B cell (primary cell): Measurements from ENCODE around the gene CD80. TPM values are rescaled to one million over a fixed set of nuclear protein-coding genes. Genes with fewer than 3 reads are reported as not detected.

ENCODE experiments used
- ATAC-seq: fragments of 200-7000 bp; cut with Tn5 transposase; one replicate; pipeline ENCODE4 v1.10.0; 2021; ENCODE audit warnings: low read depth, mild to moderate bottlenecking, moderate number of reproducible peaks, moderate library complexity
- CTCF ChIA-PET: fragments of 350-600 bp; sonication (Branson Sonifier 250); formaldehyde crosslinking; loops from one replicate; lab custom pipeline; 2021; ENCODE audit warnings: antibody characterized with exemption, inconsistent platforms; lab: Charles Lee
- POLR2A ChIA-PET: fragments of 350-600 bp; sonication (Branson Sonifier 250); formaldehyde crosslinking; loops from one replicate; lab custom pipeline; 2021; ENCODE audit warnings: antibody characterized with exemption; lab: Charles Lee
- DNase-seq: peaks from one replicate; pipeline ENCODE4 v3.0.0; 2013
- H2AFZ ChIP-seq: 2 replicates; pipeline ENCODE4 v1.6.1; 2012; ENCODE audit warnings: mild to moderate bottlenecking, low read depth, low read length; ENCODE audit not compliant: insufficient read depth, poor library complexity, severe bottlenecking
- H3K27ac ChIP-seq, 2 donors: 1 replicate in 1 of 2; 2 replicates in 1 of 2; pipeline ENCODE4 v1.5.1; 2012 to 2013; ENCODE audit warnings: low read length in 2 of 2, mild to moderate bottlenecking in 2 of 2, moderate library complexity in 1 of 2
- H3K27me3 ChIP-seq, 4 experiments: fragments of 200-600 bp in 1 of 4; sonication (generic) in 1 of 4; replicated peaks in 1 of 4; 1 replicate in 2 of 4; 2 replicates in 2 of 4; pipeline versions ENCODE4 v1.6.1 to v1.7.0; 2013 to 2016; ENCODE audit warnings: low read length in 3 of 4, mild to moderate bottlenecking in 2 of 4, mixed read lengths in 1 of 4, moderate library complexity in 1 of 4; ENCODE audit not compliant: insufficient read depth in 4 of 4, control insufficient read depth in 3 of 4; ENCODE audit errors: control extremely low read depth in 1 of 4
- H3K36me3 ChIP-seq, 2 experiments: replicated peaks in 1 of 2; 1 replicate in 1 of 2; 2 replicates in 1 of 2; pipeline versions ENCODE4 v1.6.1 to v1.7.1; 2013; ENCODE audit warnings: low read length in 1 of 2; ENCODE audit not compliant: insufficient read depth in 2 of 2, control insufficient read depth in 1 of 2; ENCODE audit errors: control extremely low read depth in 1 of 2, extremely low read depth in 1 of 2
- H3K4me1 ChIP-seq, 2 donors: fragments of 200-600 bp in 1 of 2; sonication (generic) in 1 of 2; 1 replicate in 1 of 2; 2 replicates in 1 of 2; pipeline versions ENCODE4 v1.5.1 to v1.6.1; 2013 to 2017; ENCODE audit warnings: low read length in 2 of 2; ENCODE audit not compliant: control insufficient read depth in 2 of 2, insufficient read depth in 2 of 2
- H3K4me2 ChIP-seq: replicated peaks from 2 replicates; pipeline ENCODE3; 2012; ENCODE audit warnings: mild to moderate bottlenecking, low read depth, low read length; ENCODE audit not compliant: poor library complexity, severe bottlenecking
- H3K4me3 ChIP-seq, 5 experiments: fragments of 200-600 bp in 1 of 5; sonication (generic) in 1 of 5; 1 replicate in 3 of 5; 2 replicates in 2 of 5; pipeline versions ENCODE4 v1.5.1 to v1.7.0; 2011 to 2016; ENCODE audit warnings: low read length in 4 of 5, mild to moderate bottlenecking in 4 of 5, low read depth in 2 of 5, control low read depth in 1 of 5, moderate library complexity in 1 of 5; ENCODE audit not compliant: insufficient read depth in 1 of 5; ENCODE audit errors: control extremely low read depth in 1 of 5, extremely low read depth in 1 of 5
- H3K79me2 ChIP-seq: fragments of 200-600 bp; sonication (generic); one replicate; pipeline ENCODE4 v1.6.0; 2016; ENCODE audit warnings: low read length; ENCODE audit not compliant: control insufficient read depth, insufficient read depth
- H3K9ac ChIP-seq: fragments of 200-600 bp; sonication (generic); 2 replicates; pipeline ENCODE4 v1.6.1; 2017; ENCODE audit warnings: mild to moderate bottlenecking, low read length, moderate library complexity
- H3K9me3 ChIP-seq, 3 donors: one replicate each; pipeline versions ENCODE4 v1.6.1 to v1.7.1; 2013; ENCODE audit warnings: low read length in 2 of 3; ENCODE audit not compliant: control insufficient read depth in 2 of 3, insufficient read depth in 1 of 3; ENCODE audit errors: control extremely low read depth in 1 of 3
- H4K20me1 ChIP-seq: 2 replicates; pipeline ENCODE4 v1.6.0; 2012; ENCODE audit warnings: mild to moderate bottlenecking, low read length; ENCODE audit not compliant: insufficient read depth, control insufficient read depth, poor library complexity, severe bottlenecking
- H3K27ac Mint-ChIP-seq: one replicate; pipeline ENCODE4 v1.8.0; 2021; ENCODE audit warnings: mixed read lengths
- H3K27me3 Mint-ChIP-seq: one replicate; pipeline ENCODE4 v1.8.0; 2021; ENCODE audit warnings: mixed read lengths
- H3K4me1 Mint-ChIP-seq: one replicate; pipeline ENCODE4 v1.8.0; 2021; ENCODE audit warnings: mixed read lengths
- H3K4me3 Mint-ChIP-seq: one replicate; pipeline ENCODE4 v1.8.0; 2021; ENCODE audit warnings: mixed read lengths
- H3K9me3 Mint-ChIP-seq: one replicate; pipeline ENCODE4 v1.8.0; 2022; ENCODE audit warnings: mixed read lengths; ENCODE audit not compliant: insufficient read depth
- CTCF ChIP-seq: fragments of 200-600 bp; IDR thresholded peaks from one replicate; pipeline ENCODE4 v1.8.0; 2022; ENCODE audit warnings: antibody characterized with exemption, mild to moderate bottlenecking
- EZH2 ChIP-seq: IDR thresholded peaks from 2 replicates; pipeline ENCODE4 v1.6.1; 2012; ENCODE audit warnings: borderline replicate concordance, low read depth, mild to moderate bottlenecking, moderate library complexity, low read length; ENCODE audit not compliant: insufficient read depth, poor library complexity, severe bottlenecking
- WGBS: methylation state at CpG from one replicate; pipeline ENCODE4 v1.1.5; 2013; ENCODE audit warnings: missing lambda C conversion rate; ENCODE audit not compliant: insufficient coverage; 5-methylcytosine and 5-hydroxymethylcytosine counted together
- intact Hi-C: fragments of 100-400 bp; cut with micrococcal nuclease; formaldehyde crosslinking; loops from one replicate; pipeline ENCODE4 v1.10.0; 2022
- polyA plus RNA-seq: library from polyadenylated mRNA; depleted of rRNA; stranded (reverse); fragments of >200 nt; gene quantifications from 2 replicates; pipeline ENCODE4 v1.2.3, GENCODE V29; 2012
- total RNA-seq, 2 donors: library from RNA; stranded (reverse); fragments of 120-200 nt in 1 of 2; gene quantifications; 1 replicate in 1 of 2; 2 replicates in 1 of 2; pipeline versions ENCODE4 v1.2.3 to v1.2.4, GENCODE V29; 2013 to 2022

CD80 gene
- total and polyA plus RNA-seq, 2 donors (not counting 1 experiment from before 2014, with no cell fraction given), result 15.0 to 26.5 TPM

DNA sequence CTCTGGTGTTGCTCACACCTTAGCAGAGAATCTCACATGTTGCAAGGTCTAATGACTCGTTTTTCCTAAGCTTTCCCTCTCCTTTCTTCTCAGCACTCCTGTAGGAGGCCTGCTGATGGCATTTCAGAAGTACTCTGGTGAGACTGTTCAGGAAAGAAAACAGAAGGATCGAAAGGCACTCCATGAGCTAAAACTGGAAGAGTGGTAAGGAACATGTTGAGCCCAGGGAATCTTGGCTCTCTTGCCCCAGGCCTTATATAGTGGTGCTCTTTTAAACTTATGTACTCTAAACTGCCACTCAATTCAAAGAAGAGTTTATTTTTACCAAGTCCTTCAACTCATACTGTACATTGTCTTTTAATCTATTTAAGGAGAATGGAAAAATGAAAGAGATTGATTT, 42.3 kb downstream of the CD80 start:
- Histone ChIP-seq H3K4me1 (no peaks in the 10 kb centered on the region), H3K27me3 (no peaks in the 10 kb centered on the region), H3K36me3 (peaks cover 12 to 71% of the 10 kb centered on the region in 2 experiments), H2AFZ (no peak overlapping the region), H3K4me2 (no peak overlapping the region), H3K27ac (no peak overlapping the region), H4K20me1 (no peaks in the 10 kb centered on the region), H3K79me2 (no peaks in the 10 kb centered on the region), H3K9me3 (peaks cover 0 to 8% (median 2%) of the 10 kb centered on the region in 3 donors), H3K9ac (no peak overlapping the region), H3K4me3 (no peak overlapping the region)
- POLR2A ChIA-PET, result no interaction called here
- H3K4me1 Mint-ChIP-seq, result peaks cover 2% of the 10 kb centered on the region
- no CpG with 5 or more reads among the region's 2 CpGs for WGBS
- intact Hi-C loops, result no loop called here
- no peaks in the 10 kb centered on the region for H3K9me3 Mint-ChIP-seq
- H3K4me3 Mint-ChIP-seq, result no peak overlapping the region
- CTCF ChIA-PET, result no interaction called here
- DNase-seq, result no peak
- H3K27ac Mint-ChIP-seq, result no peak overlapping the region
- TF ChIP-seq EZH2, result no peak
- no peak for TF ChIP-seq CTCF
- no peak for ATAC-seq
- H3K27me3 Mint-ChIP-seq, result no peaks in the 10 kb centered on the region

DNA sequence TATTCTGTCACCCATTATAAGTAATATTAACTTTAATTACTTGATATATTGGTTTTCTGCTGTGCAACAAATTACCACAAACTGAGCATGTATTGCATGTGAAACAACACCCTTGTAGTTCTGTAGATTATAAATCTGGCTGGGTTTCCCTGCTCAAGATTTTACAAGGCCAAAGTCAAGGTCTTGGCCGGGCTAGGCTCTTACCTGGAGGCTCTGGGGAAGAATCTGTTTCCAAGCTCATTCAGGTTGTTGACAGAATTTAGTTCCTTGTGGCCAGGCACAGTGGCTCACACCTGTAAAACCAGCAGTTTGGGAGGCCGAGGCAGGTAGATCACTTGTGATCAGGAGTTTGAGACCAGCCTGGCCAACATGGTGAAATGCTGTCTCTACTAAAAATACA, 44.8 kb downstream of the CD80 start:
- H3K27me3 ChIP-seq, result no peaks in the 10 kb centered on the region
- Mint-ChIP-seq H3K27ac (no peak overlapping the region), H3K4me1 (peaks cover 2% of the 10 kb centered on the region), H3K9me3 (no peaks in the 10 kb centered on the region), H3K4me3 (no peak overlapping the region), H3K27me3 (no peaks in the 10 kb centered on the region)
- H4K20me1 ChIP-seq, result no peaks in the 10 kb centered on the region
- intact Hi-C loops, result no loop called here
- DNase-seq, result no peak
- POLR2A ChIA-PET, result no interaction called here
- H3K4me1 ChIP-seq, result no peaks in the 10 kb centered on the region
- no peak overlapping the region for H3K9ac ChIP-seq
- H2AFZ ChIP-seq, result no peak overlapping the region
- CTCF ChIA-PET, result no interaction called here
- H3K4me2 ChIP-seq, result no peak overlapping the region
- no peak for ATAC-seq
- no peak overlapping the region for H3K27ac ChIP-seq
- 87% methylated on average over 2 of the region's 2 CpGs for WGBS
- no peak overlapping the region for H3K4me3 ChIP-seq
- H3K9me3 ChIP-seq, result peaks cover 0 to 3% (median 0%) of the 10 kb centered on the region in 3 donors
- H3K36me3 ChIP-seq, result peaks cover 8 to 51% of the 10 kb centered on the region in 2 experiments
- no peaks in the 10 kb centered on the region for H3K79me2 ChIP-seq
- no peak for TF ChIP-seq EZH2
- no peak for TF ChIP-seq CTCF
